GM12864 (cell line): ENCODE measurements around the gene C16orf95.

Source experiments
- DNase-seq: peaks from one replicate; pipeline ENCODE4 v3.0.0-alpha.2; 2011; ENCODE audit warnings: low read depth
- H3K4me3 ChIP-seq: 2 replicates; pipeline ENCODE4 v1.5.1; 2011; ENCODE audit warnings: mild to moderate bottlenecking, low read depth, low read length, control low read depth
- CTCF ChIP-seq: IDR thresholded peaks from 2 replicates; pipeline ENCODE4 v1.5.1; 2011; ENCODE audit warnings: low read depth, mild to moderate bottlenecking, moderate library complexity, low read length, control low read depth, inconsistent platforms; ENCODE audit errors: missing control alignments

C16orf95 gene

GRCh38 chr16:87314990-87315420 is 2.2 kb downstream of the C16orf95 start:
- no peak overlapping the region for H3K4me3 ChIP-seq
- TF ChIP-seq CTCF = no peak
- no peak for DNase-seq

GRCh38 chr16:87312008-87312407 is 5.2 kb downstream of the C16orf95 start:
- H3K4me3 ChIP-seq = no peak overlapping the region
- no peak for TF ChIP-seq CTCF
- DNase-seq = no peak

GRCh38 chr16:87311387-87311786 is 5.8 kb downstream of the C16orf95 start:
- no peak for DNase-seq
- no peak overlapping the region for H3K4me3 ChIP-seq
- no peak for TF ChIP-seq CTCF

- no peak for DNase-seq
- no peak overlapping the region for H3K4me3 ChIP-seq
- TF ChIP-seq CTCF = no peak
These were observed 6.6 kb downstream of the C16orf95 start for GRCh38 chr16:87310610-87311009.

GRCh38 chr16:87309620-87310525 is 7.3 kb downstream of the C16orf95 start:
- no peak overlapping the region for H3K4me3 ChIP-seq
- no peak for TF ChIP-seq CTCF
- DNase-seq = no peak

GRCh38 chr16:87308826-87309225 is 8.4 kb downstream of the C16orf95 start:
- TF ChIP-seq CTCF = no peak
- no peak overlapping the region for H3K4me3 ChIP-seq
- no peak for DNase-seq

- DNase-seq = no peak
- no peak overlapping the region for H3K4me3 ChIP-seq
- no peak for TF ChIP-seq CTCF
These were observed 10.7 kb downstream of the C16orf95 start for GRCh38 chr16:87306516-87306915.
